ENCODE measurements around the gene ABL1. TPM values are rescaled to one million over a fixed set of nuclear protein-coding genes. Genes with fewer than 3 reads are reported as not detected.

ABL1 gene
- total and polyA plus RNA-seq, 2 of the 13 experiments (the other 11 are each of a cell fraction or from before 2014, with no cell fraction given): 10.8 to 20.4 TPM

DNA sequence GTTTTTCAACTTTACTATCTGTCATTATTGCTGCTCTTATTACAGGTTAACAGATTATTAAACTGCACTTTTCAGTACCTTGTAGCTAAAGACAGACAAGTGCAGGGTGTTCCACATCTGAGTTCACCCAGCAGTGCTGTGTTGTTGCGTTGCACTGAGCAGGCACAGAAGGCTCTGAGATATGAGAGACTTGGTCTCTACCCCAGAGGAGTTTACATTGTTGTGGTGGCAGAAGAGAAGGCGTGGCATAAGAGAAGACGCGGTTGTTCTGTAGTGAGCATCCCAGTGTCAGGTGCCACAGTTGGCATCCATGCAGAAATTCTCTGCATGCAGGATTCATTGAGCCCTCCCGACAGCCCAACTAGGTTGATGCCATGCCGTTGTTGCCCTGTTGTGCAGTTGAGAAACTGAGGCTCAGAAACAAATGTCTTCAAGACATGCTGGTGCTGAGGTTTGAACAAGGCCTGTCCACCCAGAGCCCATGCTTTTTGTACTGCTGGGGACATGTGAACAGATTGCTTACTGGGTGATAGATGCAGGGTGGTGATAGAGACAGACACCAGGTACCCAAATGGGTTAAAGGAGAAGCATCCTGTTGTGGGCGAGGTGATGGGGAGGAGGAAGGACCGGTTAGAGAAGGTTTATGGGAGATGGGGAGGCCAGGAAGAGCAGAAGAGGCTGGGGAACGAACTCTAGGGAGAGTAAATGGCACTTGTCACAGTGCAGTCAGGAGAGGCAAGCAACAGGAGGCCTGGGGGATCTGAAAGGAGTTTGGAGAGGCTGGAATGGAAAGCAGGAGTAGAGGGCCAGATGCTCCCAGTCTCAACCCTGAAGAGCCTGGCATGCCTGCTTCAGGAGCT lies 8.2 kb downstream of the ABL1 start (continued):
- TF ChIP-seq ZNF672 (CRISPR knock-in tag; IDR thresholded peaks at IDR 0.05): no peak
- TF ChIP-seq CEBPB (IDR thresholded peaks at IDR 0.05; ENCODE audit: borderline replicate concordance, low read depth, low read length): no peak
- TF ChIP-seq ZNF619 (CRISPR knock-in tag; IDR thresholded peaks at IDR 0.05): no peak
- TF ChIP-seq, protein P1, sequence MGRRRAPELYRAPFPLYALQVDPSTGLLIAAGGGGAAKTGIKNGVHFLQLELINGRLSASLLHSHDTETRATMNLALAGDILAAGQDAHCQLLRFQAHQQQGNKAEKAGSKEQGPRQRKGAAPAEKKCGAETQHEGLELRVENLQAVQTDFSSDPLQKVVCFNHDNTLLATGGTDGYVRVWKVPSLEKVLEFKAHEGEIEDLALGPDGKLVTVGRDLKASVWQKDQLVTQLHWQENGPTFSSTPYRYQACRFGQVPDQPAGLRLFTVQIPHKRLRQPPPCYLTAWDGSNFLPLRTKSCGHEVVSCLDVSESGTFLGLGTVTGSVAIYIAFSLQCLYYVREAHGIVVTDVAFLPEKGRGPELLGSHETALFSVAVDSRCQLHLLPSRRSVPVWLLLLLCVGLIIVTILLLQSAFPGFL (CRISPR knock-in tag; IDR thresholded peaks at IDR 0.05): no peak
- no peak for TF ChIP-seq RAD21 (CRISPR knock-in tag; IDR thresholded peaks at IDR 0.05)
- no peak for TF ChIP-seq ZFX (CRISPR knock-in tag; IDR thresholded peaks at IDR 0.05; ENCODE audit: low read depth)
- no peak for TF ChIP-seq ZNF234 (CRISPR knock-in tag; conservative IDR thresholded peaks at IDR 0.05)

DNA sequence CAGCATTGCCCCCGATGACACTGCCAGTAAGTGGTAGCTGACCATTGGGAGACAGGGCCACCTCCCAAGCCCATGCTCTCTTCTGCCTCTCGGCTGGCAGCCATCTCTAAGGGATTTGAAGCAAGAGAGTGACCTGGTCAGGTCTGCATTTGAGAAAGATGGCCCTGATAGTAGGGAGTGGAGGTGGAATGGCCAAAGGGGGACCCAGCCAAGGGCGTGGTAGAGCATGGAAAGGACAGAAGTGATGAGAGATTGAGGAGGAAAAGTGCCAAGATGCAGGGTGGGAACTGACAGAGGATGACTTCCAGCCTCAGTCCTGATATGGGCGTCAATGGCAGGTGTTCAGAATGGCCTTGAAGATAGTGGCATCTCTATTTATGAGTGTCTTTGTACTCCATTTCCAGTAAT lies 9.0 kb downstream of the ABL1 start:
- Histone ChIP-seq H3K36me3 (replicated peaks in 1 of 2; ENCODE audit: control insufficient read depth in 1 of 2, insufficient read depth in 2 of 2, low read length in 2 of 2) (0 out of 5 replicates have a peak, but pooled peaks cover 0 to 4% of the 10 kb centered on the region in 2 experiments), H3K9me3 (ENCODE audit: low read length) (no peaks in the 10 kb centered on the region), H3K27me3 (ENCODE audit: control insufficient read depth in 1 of 2, insufficient read depth in 2 of 2, low read length in 2 of 2) (no peaks in the 10 kb centered on the region), H2AFZ (ENCODE audit: low read length) (no peak overlapping the region), H4K20me1 (ENCODE audit: insufficient read depth, low read length) (peaks cover 9% of the 10 kb centered on the region), H3K4me1 (ENCODE audit: insufficient read depth, low read length) (peaks cover 37% of the 10 kb centered on the region), H3K4me3 (replicated peaks in 1 of 3; ENCODE audit: insufficient read depth in 1 of 3, low read depth in 2 of 3, low read length in 3 of 3) (no peak overlapping the region), H3K4me2 (ENCODE audit: low read depth, low read length) (no peak overlapping the region), H3K79me2 (ENCODE audit: insufficient read depth, low read length) (peaks cover 78% of the 10 kb centered on the region), H3K9ac (ENCODE audit: insufficient read depth, low read depth, low read length) (no peak overlapping the region), H3K27ac (ENCODE audit: extremely low read length, insufficient read depth, low read length) (no peak overlapping the region)
- POLR2A ChIA-PET: no interaction called here
- FAIRE-seq: no peak
- intact Hi-C loops (cut with micrococcal nuclease; ENCODE audit: unreplicated experiment) (loop anchor here (5.0 kb wide), 1 partner anchor 392 kb away; no protein-coding TSS in a partner anchor), in situ Hi-C loops (cut with HindIII; ENCODE audit: extremely low pct_ligation_motif_present, low pct_unique_long_range_greater_than_20kb) (no loop called here)
- no TSS peak for BruUV-seq (replicated peaks)
- ATAC-seq: no peak
- CTCF ChIA-PET (ENCODE audit: low intra/inter-chr PET ratio, low total read pairs): no interaction called here
- 91% methylated on average over 4 of the region's 4 CpGs for WGBS (ENCODE audit: low lambda C conversion rate)
- no peak for DNase-seq (ENCODE audit: low spot score)
- TF ChIP-seq ZFP36 (IDR thresholded peaks at IDR 0.05; ENCODE audit: borderline replicate concordance, low read depth, low read length, partially characterized antibody) (no peak), FOXK1 (CRISPR knock-in tag; IDR thresholded peaks at IDR 0.05; ENCODE audit: borderline replicate concordance, low read depth) (no peak), GATAD1 (CRISPR knock-in tag; IDR thresholded peaks at IDR 0.05) (no peak), RBAK (CRISPR knock-in tag; IDR thresholded peaks at IDR 0.05) (no peak)
- TF ChIP-seq, protein P2, sequence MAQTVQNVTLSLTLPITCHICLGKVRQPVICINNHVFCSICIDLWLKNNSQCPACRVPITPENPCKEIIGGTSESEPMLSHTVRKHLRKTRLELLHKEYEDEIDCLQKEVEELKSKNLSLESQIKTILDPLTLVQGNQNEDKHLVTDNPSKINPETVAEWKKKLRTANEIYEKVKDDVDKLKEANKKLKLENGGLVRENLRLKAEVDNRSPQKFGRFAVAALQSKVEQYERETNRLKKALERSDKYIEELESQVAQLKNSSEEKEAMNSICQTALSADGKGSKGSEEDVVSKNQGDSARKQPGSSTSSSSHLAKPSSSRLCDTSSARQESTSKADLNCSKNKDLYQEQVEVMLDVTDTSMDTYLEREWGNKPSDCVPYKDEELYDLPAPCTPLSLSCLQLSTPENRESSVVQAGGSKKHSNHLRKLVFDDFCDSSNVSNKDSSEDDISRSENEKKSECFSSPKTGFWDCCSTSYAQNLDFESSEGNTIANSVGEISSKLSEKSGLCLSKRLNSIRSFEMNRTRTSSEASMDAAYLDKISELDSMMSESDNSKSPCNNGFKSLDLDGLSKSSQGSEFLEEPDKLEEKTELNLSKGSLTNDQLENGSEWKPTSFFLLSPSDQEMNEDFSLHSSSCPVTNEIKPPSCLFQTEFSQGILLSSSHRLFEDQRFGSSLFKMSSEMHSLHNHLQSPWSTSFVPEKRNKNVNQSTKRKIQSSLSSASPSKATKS (CRISPR knock-in tag; IDR thresholded peaks at IDR 0.05): no peak
- TF ChIP-seq, protein P3, sequence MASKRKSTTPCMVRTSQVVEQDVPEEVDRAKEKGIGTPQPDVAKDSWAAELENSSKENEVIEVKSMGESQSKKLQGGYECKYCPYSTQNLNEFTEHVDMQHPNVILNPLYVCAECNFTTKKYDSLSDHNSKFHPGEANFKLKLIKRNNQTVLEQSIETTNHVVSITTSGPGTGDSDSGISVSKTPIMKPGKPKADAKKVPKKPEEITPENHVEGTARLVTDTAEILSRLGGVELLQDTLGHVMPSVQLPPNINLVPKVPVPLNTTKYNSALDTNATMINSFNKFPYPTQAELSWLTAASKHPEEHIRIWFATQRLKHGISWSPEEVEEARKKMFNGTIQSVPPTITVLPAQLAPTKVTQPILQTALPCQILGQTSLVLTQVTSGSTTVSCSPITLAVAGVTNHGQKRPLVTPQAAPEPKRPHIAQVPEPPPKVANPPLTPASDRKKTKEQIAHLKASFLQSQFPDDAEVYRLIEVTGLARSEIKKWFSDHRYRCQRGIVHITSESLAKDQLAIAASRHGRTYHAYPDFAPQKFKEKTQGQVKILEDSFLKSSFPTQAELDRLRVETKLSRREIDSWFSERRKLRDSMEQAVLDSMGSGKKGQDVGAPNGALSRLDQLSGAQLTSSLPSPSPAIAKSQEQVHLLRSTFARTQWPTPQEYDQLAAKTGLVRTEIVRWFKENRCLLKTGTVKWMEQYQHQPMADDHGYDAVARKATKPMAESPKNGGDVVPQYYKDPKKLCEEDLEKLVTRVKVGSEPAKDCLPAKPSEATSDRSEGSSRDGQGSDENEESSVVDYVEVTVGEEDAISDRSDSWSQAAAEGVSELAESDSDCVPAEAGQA (IDR thresholded peaks at IDR 0.05; ENCODE audit: low read depth): no peak
- TF ChIP-seq, protein P3 (CRISPR knock-in tag; IDR thresholded peaks at IDR 0.05; ENCODE audit: borderline replicate concordance): no peak

Data from HepG2 (cell line).